Measurements from ENCODE around the gene CRY2.

CRY2 gene

DNA sequence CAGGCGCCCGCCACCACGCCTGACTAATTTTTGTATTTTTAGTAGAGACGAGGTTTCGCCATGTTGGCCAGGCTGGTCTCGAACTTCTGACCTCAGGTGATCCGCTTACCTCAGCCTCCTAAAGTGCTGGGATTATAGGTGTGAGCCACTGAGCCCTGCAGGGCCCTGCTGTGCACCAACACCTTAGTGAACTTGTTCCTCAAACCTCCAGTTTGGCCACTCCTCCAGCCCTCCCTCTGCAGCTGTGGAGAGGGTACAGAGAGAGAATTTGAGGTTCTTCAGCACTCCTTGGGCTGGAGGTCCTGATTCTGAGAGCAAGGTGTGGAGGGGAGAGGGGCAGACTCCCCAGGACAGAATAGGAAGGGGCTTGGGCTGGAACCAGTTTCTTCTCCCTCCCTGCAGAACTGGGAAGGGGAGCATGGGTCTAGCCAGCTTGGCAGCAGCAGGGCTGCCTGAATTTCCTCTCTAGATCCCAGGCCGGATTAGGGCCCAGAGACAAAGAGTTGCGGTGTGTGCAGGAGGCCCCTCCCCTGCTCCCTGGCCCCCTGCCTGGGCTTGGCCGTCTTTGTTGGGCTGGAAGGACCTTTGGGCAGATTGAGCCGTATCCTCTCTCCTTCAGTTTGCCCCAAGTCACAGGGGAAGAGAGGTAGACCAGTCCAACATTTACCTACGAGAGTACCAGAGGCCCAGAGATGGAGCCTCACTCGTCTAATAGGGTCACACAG lies 72.7 kb downstream of the CRY2 start:
- no peak for DNase-seq

DNA sequence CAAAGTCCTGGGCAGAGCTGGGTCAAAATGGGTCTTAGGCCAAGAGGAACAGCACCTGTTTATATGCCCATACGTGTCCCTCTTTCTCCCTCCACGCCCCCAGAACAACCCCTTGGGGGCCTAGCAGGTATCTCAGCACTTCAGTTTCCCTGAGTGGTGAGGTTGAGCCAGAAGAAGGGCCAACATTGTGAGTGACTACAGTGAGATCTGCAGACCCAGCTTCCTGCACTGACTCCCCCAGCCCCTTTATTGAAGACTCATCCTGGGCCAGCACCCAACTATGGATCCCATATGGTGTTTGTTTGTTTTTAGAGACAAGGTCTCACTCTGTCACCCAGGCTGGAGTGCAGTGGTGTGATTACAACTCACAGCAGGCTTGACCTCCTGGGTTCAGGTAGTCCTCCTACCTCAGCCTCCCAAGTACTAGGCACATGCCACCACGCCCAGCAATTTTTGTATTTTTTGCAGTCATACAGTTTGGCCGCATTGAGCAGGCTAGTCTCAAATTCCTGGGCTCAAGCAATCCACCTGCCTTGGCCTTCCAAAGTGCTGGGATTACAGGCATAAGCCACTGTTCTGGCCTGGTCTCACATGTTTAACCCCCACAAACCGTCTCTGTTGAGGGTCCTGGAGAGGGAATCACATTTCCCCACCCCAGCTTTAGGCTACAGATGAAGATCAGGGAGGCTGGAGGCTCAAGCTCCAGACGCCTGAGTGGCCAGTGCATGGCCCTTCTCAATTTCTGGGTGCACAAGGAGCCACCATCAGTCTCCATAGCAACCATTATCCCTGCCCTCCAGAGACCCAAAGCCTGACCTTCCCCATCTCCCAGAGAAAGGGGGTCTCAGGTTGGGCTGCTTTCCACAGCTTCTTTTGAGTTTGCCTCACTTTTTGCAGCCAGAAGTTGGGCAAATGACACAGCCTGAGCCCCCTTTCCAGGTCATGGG lies 73.5 kb downstream of the CRY2 start:
- no peak for DNase-seq

DNA sequence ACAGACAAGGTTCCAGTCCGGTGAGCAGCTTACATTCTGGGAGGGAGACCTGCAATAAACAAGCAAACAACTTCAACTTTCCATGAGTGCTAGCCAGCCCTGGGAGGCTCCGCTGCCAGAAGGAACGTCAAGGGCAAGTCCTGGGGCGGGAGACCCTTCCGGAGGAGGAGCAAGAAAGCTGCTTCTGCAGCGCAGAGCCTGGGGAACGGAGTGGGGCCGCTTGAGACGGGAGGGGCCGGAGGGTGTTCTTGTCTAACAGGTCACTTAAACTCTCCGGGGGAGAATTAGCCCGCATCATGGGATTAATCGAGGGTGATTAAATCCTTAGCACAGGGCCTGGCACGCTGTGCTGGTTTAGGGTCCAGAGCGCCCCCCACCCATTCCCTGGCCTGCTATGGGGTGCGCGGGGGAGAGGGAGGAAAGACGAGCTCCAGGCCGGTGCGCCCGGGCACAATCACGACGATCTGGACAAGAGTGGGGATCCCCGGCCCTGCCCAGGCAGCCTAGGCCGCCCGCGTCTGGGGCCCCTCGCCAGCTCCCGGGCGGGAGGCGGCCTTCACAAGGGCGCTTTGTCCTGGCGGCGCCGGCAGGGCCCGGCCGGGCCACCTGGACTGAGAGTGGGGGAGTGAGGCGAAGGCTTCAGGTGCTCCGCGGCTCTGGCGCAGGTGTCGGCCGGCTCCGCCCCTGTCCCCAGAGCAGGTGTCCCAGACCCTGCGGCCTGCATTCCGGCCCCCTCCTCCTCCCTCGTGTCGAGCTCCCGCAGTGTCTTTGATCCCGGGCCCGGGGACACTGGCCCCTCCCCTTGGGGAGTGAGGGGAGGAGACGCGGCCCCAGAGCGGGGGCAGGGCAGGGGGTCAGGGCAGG lies 74.5 kb downstream of the CRY2 start:
- DNase-seq: no peak

DNA sequence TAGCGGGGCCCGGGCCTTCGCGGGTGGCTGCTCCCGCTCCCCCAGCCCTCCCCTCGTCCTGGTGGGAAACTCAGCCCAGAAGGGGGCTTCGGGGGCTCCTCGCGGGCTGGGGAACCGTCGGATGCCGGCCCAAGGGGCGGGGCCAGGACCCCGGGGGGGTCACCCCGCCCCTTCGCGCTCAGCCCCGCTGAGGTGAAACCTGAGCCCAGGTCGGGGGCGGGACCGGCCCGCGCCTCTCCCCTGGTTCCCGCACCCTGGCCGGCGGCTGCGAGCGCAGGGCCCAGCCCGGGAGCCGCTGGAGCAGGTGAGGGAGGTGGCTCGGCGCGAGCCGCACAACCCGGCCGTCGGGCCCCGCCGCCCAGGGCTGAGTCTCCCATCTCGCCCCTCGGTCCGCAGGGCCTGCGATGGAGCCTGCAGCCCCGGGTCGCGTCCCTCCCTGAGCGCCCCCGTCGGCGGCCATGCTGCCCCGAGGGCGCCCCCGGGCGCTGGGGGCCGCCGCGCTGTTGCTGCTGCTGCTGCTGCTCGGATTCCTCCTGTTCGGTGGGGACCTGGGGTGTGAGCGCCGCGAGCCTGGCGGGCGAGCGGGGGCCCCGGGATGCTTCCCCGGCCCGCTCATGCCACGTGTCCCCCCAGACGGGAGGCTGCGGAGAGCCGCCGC lies 75.3 kb downstream of the CRY2 start, which contains the start of gene LARGE2:
Gene LARGE2, plus strand, starts transcription at position 232 of the 658 bp plus-strand sequence. Its CDS starts 227 bp downstream, at position 459.
- no peak for DNase-seq

DNA sequence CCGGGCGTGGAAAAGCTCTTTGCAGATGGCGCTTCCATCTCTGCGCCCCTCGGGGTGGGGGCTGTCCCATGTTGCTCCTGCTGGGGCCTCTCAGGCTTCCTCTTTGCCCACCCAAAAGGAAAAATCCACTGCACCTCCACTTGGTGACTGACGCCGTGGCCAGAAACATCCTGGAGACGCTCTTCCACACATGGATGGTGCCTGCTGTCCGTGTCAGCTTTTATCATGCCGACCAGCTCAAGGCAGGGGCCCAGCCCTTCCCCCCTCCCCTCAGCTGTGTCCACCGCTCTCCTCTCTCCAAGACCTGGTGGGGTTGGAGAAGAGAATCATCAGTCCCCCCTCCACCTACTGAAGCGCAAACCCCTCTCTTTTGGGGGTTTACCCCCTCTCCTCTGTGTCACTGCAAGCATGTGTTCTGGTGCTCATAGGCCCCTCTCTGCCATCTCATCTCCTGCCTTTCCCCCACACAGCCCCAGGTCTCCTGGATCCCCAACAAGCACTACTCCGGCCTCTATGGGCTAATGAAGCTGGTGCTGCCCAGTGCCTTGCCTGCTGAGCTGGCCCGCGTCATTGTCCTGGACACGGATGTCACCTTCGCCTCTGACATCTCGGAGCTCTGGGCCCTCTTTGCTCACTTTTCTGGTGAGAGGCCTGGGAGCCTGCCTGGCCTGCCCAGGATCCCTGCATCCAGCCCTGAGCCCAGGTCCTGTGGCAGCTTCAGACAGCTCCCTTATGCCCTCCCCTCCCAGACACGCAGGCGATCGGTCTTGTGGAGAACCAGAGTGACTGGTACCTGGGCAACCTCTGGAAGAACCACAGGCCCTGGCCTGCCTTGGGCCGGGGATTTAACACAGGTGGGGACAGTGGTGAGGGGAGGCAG lies 77.0 kb downstream of the CRY2 start:
- no peak for DNase-seq

DNA sequence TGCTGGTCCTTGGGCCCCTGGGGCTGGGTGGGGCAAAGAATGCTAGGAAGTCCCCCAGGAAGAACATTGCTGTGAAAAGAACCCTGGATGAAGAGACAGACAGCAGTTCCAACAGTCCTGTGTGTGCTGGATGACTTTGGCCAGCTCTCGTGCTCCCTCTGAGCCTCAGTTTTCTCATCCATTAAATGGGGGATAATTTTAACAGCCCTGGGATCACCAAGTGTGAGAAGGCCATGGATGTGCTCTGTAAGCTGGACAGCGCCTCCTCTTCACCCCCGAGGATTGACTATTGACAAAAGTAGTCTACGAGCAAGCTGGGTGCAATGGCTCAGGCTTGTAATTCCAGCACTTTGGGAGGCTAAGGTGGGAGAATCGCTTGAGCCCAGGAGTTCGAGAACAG lies 77.7 kb downstream of the CRY2 start:
- DNase-seq: no peak

DNA sequence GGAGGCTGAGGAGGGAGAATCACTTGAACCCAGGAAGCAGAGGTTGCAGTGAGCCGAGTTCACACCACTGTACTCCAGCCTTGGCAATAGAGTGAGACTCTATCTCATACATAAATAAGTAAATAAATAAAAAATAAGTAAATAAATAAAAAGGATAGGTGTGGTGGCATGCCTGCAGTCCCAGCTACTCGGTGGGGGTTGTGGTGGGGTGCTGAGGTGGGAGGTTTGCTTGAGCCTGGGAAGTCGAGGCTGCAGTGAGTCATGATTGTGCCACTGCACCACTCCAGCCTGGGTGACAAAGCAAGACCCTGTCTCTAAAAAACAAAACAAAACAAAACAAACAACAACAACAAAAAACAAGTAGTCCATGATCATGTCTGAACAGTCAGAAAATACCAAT lies 78.3 kb downstream of the CRY2 start:
- DNase-seq: no peak

DNA sequence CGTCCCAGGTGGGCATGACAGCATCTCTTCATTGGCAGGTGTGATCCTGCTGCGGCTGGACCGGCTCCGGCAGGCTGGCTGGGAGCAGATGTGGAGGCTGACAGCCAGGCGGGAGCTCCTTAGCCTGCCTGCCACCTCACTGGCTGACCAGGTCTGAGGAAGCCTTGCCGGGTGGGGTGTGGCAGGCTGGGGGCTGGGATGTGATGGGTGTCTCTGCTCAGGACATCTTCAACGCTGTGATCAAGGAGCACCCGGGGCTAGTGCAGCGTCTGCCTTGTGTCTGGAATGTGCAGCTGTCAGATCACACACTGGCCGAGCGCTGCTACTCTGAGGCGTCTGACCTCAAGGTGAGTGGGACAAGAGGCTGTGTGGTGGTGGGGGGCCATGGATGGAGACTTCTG lies 78.7 kb downstream of the CRY2 start:
- no peak for DNase-seq

DNA sequence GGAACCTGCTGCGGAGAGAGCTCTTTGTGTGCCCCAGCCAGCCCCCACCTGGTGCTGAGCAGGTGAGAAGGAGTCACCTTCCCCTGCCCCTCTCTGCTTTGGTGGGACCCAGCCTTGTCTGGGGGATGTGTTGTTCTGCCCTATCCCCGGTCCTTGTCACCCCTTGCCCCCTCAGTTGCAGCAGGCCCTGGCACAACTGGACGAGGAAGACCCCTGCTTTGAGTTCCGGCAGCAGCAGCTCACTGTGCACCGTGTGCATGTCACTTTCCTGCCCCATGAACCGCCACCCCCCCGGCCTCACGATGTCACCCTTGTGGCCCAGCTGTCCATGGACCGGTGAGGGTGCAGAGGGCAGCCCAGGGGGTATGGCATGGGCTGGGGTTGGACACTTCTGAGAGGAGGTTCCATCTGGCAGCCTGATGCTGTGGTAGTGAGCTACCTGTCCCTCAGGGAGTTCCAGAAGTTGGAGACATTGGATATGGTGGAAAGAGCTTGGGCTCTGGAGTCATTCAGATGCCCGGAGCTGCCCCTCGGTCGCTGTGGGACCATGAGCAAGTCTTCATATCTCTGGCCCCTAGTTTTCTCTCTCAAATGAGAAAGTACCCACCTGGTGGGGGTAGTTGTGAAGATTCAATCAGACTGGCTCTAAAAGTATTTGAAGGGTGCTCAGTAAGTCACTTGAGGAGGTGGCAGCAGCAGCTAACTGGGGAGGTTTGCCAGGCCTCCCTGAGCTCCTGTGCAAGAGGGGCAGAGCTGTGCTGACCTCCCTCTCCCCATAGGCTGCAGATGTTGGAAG lies 79.5 kb downstream of the CRY2 start:
- no peak for DNase-seq

DNA sequence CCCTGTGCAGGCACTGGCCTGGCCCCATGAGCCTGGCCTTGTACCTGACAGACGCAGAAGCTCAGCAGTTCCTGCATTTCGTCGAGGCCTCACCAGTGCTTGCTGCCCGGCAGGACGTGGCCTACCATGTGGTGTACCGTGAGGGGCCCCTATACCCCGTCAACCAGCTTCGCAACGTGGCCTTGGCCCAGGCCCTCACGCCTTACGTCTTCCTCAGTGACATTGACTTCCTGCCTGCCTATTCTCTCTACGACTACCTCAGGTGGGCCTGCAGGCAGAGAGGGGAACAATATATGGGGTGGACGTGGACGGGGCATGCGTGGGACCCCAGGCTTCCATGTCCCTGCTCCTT lies 80.0 kb downstream of the CRY2 start:
- no peak for DNase-seq

DNA sequence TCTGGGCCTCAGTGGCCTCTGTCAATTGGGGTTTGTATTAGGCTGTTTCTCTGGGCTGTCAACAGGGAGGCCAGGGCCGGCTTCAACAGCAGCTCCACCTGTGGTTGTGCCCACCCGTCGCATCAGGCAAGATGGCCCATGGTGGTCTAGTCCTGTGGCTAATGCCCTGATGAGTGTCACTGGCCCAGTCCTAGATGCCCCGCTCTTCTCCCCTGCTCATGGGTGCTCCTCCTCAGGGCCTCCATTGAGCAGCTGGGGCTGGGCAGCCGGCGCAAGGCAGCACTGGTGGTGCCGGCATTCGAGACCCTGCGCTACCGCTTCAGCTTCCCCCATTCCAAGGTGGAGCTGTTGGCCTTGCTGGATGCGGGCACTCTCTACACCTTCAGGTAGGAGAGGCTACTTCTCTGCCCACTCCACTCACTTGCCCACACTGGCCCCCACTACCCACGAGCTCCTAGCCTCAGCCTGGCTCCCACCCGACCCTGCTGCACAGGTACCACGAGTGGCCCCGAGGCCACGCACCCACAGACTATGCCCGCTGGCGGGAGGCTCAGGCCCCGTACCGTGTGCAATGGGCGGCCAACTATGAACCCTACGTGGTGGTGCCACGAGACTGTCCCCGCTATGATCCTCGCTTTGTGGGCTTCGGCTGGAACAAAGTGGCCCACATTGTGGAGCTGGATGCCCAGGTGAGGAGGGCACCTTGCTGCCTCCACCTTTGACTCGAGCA lies 80.6 kb downstream of the CRY2 start:
- no peak for DNase-seq

DNA sequence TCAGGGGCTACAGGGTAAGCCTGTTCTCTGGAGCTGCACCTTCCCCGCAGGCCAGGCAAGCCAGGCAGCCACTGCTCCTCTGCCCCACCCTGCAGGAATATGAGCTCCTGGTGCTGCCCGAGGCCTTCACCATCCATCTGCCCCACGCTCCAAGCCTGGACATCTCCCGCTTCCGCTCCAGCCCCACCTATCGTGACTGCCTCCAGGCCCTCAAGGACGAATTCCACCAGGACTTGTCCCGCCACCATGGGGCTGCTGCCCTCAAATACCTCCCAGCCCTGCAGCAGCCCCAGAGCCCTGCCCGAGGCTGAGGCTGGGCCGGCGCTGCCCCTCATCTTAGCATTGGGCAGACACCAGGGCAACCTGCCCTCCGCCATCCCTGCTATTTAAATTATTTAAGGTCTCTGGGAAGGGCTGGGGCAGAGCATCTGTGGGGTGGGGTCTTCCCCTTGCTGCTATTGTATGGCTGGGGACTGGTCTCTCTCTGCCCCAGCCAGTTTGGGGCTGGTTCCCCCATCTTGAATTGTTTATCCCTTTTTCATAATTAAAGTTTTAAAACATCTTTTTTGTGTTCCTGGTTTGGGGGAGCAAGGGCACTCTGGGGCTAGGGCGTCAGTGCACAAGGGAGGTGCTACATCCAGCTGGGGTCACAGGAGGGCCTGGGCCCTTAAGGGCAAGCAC lies 81.4 kb downstream of the CRY2 start:
- DNase-seq: no peak

DNA sequence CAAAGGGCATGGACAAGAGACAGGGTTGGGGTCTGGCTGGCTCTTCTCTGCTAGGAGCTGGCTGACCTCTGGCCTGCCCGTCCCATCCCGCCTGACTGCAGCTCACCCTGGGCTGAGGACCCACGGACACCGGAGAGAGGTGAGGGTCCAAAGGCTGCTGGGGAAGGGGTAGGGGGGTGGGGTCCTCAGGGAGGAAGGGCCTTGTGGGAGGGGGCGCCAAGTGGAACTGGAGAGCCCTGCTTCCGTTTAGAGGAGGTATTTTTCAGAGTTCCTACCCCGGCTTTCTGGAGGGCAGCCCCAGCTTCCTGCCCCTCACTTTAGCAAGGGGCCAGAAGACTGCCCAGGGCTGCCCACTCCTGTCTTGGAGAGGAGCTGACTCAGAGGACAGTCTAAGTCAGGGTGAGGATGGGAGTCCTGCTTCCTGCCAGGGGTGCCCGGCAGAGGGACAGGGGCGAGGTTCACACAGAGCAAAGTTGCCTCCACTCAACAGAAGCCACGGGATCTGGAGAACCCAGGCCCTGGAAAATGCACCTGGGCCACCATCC lies 82.3 kb downstream of the CRY2 start:
- DNase-seq: no peak

DNA sequence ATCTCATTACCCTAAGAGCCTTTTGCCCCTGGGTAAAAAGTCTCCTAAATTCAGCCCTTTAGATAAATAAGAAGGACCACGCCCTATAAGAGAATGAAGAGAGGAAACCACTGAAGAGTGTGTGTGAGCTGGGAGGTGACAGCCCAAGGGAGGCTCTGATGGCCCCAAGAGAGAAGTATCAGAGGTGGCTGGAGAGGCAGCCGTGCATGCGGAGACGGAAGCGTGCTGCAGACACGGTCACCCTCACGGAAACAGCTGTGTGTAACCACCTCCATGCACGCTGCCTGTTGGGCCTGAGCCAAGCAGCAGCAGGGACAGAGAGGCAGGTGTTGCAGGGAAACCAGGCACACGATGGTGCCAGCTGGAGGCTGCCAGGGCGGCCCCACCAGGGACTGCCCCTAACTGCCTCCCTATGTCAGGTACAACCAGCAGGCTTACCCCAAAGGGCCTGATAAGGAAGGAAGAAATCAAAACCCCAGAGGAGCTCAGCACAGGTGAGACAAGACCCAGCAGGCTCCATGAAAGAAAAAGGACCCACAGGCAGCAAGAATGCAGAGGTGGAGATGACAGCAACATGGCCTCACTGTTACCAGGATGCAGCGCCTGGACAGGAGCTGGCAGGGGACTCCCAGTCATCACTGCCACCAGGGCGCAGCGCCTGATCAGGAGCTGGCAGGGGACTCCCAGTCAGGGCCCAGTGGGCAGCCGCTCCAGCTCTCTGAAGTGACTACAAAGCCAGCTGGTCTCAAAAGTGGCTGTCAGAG lies 82.9 kb downstream of the CRY2 start:
- peak; percentile 28 for DNase-seq

DNA sequence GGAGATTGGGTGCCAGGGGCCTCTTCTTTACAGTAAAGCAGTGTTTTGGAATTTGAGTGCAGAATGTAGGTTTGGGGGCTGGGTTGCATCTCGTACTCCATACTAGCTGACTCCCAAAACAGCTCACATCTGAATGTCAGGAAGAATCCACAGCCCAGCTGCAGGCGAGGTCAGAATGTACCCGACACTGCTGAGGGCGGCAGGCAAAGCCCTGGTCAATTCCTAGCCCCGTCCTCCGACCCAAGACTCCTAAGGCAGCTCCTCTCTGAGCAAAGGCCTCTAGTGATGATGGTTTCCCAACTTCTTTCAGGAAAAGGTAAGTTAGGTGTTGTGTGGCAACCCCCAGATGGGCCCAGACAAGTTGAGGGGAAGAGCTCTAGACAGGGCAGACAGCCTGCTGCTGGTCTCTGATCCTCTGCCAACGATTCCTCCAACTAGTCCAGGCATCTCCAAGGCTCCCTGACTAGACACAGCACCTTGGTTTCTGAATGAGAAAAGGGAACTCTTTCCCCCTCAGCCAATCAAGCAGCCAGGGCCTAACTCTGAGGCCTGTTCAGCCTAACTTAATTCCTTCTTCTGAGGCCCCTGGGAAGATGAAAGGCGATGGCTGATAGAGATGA lies 83.8 kb downstream of the CRY2 start:
- no peak for DNase-seq

DNA sequence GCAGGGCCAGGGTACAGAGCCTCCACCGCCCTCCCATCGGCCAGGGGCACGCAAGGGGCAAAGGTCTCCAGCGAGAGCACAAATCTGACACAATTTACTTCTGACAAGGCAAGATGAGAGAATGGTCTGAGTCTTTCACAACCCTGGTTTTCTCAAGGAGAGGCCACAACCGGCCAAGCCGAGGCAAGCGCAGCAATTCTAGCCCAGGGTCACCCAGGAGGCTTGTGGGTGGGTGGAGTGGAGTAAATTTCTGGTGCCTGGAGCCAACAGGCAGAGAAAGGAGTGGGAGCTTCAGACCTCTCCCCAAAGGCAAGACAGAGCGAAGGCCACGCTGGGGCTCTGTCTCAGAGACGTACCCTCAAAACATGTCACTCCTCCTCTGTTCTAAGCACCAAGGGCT lies 84.5 kb downstream of the CRY2 start:
- DNase-seq: no peak

DNA sequence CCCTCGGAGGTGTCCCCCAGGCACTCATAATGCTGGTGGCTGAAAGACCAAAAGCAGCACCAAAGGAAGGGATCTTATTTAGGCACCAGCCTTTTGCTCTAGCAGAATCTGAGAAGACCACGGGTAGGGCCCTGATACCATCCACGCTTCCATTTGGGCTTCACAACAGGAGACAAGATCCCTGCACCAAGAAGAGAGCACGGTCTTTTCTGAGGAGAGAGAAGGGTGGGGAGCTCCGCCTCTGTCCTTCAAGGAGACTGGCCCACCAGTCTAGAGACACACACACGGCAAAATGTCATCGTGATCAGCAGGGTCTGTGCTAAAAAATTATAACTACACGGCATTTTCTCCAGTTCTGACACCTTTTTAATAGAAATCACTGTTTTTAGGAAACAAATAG lies 84.9 kb downstream of the CRY2 start:
- no peak for DNase-seq
